Lower lobe of right lung (tissue), 2 donors: ENCODE data around the gene PPP1R7. TPM values are rescaled to one million over a fixed set of nuclear protein-coding genes. Genes with fewer than 3 reads are reported as not detected.
A peak's percentile ranks its signal among the peaks of the same experiment; 100 is the strongest.

Experiments
- ATAC-seq, 2 donors: fragments of 200-7000 bp; cut with Tn5 transposase; one replicate each; pipeline ENCODE4 v1.9.1; 2020 to 2022; ENCODE audit warnings: mild to moderate bottlenecking in 2 of 2, moderate library complexity in 2 of 2
- DNase-seq: peaks from one replicate; pipeline ENCODE4 v3.0.0-alpha.2; 2020
- H3K27ac ChIP-seq: fragments of 200-600 bp; one replicate; pipeline ENCODE4 v1.8.0; 2022
- H3K27me3 ChIP-seq: fragments of 200-600 bp; one replicate; pipeline ENCODE4 v1.8.0; 2022; ENCODE audit warnings: low read depth
- H3K36me3 ChIP-seq: fragments of 200-600 bp; one replicate; pipeline ENCODE4 v1.8.0; 2022; ENCODE audit warnings: mild to moderate bottlenecking
- H3K4me1 ChIP-seq: fragments of 200-600 bp; one replicate; pipeline ENCODE4 v1.8.0; 2022
- H3K4me3 ChIP-seq: fragments of 200-600 bp; one replicate; pipeline ENCODE4 v1.8.0; 2022; ENCODE audit warnings: mild to moderate bottlenecking
- H3K9me3 ChIP-seq: fragments of 200-600 bp; one replicate; pipeline ENCODE4 v1.8.0; 2022
- intact Hi-C: fragments of 100-400 bp; cut with DNase I; formaldehyde crosslinking; loops from one replicate; pipeline ENCODE4 v1.11.0; 2022
- total RNA-seq: library from RNA; stranded (reverse); fragmentation: NEBNext Ultra II Directional; extraction: Animal tissue kit (Norgen Biotek cat#: 25700); gene quantifications from one replicate; pipeline ENCODE4 v1.2.1, GENCODE V29; 2021
- TF ChIP-seq, protein P1 (sequence below): fragments of 200-600 bp; IDR thresholded peaks from one replicate; pipeline ENCODE4 v1.8.0; 2022; ENCODE audit warnings: antibody characterized with exemption, mild to moderate bottlenecking
- donor health status: DM: no; HTN: yes; CAD: no; lungs with severe emphysema.

PPP1R7 gene
- total RNA-seq, 1 donor from 2014 or later: 58.9 TPM

DNA sequence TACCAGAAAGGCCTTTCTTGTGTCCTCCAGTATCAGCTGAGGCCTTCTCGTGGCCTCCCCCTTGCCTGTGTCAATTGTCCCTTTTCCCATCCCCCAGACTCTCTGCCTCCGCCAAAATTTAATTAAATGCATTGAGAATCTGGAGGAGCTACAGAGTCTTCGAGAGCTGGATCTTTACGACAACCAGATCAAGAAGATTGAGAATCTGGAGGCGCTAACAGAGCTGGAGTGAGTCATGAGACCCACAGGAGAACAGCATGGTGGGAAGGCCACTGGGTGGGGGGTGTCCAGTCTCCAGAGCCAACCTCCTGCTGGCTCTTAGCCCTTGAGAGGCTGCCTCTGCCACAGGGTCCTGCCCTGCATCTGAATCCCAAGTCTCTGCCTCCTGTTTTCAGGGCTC lies 8.8 kb downstream of the PPP1R7 start:
- Histone ChIP-seq H3K4me3 (no peak overlapping the region), H3K9me3 (no peaks in the 10 kb centered on the region), H3K36me3 (peaks cover 74% of the 10 kb centered on the region), H3K27ac (no peak overlapping the region), H3K4me1 (peaks cover 13% of the 10 kb centered on the region), H3K27me3 (no peaks in the 10 kb centered on the region)
- DNase-seq: no peak
- no peak for ATAC-seq
- intact Hi-C loops: no loop called here
- TF ChIP-seq, protein P1, sequence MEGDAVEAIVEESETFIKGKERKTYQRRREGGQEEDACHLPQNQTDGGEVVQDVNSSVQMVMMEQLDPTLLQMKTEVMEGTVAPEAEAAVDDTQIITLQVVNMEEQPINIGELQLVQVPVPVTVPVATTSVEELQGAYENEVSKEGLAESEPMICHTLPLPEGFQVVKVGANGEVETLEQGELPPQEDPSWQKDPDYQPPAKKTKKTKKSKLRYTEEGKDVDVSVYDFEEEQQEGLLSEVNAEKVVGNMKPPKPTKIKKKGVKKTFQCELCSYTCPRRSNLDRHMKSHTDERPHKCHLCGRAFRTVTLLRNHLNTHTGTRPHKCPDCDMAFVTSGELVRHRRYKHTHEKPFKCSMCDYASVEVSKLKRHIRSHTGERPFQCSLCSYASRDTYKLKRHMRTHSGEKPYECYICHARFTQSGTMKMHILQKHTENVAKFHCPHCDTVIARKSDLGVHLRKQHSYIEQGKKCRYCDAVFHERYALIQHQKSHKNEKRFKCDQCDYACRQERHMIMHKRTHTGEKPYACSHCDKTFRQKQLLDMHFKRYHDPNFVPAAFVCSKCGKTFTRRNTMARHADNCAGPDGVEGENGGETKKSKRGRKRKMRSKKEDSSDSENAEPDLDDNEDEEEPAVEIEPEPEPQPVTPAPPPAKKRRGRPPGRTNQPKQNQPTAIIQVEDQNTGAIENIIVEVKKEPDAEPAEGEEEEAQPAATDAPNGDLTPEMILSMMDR: no peak

DNA sequence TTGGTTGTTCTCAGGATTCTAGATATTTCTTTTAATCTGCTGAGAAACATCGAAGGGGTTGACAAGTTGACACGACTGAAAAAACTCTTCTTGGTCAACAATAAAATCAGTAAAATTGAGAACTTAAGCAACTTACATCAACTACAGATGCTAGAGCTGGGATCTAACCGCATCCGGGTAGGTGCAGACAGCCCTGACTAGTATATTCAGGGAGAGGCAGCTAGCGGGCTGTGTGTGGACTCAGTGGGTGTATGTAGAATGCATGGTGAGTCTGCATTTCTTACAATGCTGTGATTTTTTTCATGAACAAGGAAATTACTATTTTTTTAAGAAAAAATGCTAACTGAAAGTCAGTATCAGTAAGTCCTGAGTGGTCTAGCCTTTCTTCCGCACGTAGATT lies 10.1 kb downstream of the PPP1R7 start:
- Histone ChIP-seq H3K27ac (no peak overlapping the region), H3K27me3 (no peaks in the 10 kb centered on the region), H3K9me3 (no peaks in the 10 kb centered on the region), H3K4me1 (peaks cover 13% of the 10 kb centered on the region), H3K36me3 (peaks cover 74% of the 10 kb centered on the region), H3K4me3 (no peak overlapping the region)
- DNase-seq (no peak), ATAC-seq (no peak)
- TF ChIP-seq, protein P1: no peak
- intact Hi-C loops: no loop called here

DNA sequence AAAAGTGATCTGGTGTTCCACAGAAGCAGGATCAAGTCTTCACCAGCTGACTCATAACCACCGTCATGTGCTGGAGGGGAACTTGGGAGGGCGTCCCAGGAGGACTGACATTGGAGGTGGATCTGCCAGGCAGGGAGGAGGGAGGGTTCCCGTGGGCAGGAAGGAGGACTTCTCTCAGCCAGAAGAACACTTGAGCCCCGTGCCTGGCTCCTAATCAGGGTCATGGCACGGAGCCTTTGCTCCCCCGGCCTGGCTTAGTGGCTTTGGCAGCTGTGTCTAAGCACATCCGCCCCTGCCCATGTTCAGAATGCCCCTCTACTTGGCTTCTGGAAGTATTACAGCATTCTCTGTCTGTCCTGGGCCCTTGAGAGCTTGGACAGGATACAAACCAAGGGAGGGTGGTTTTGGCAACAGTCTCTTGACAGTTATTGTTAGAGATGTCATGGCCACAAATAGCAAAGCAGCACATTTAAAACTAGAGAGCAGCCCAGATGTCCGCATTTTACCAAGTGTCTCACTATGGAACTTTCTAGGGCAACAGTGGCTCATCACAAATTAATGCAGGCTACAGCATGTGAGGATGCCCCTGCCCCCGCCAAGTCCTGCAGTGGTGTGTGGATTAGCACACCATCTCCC lies 11.5 kb downstream of the PPP1R7 start:
- H3K4me3 ChIP-seq: no peak overlapping the region
- H3K4me1 ChIP-seq: peaks cover 13% of the 10 kb centered on the region
- peak; percentile 55 for DNase-seq
- H3K27ac ChIP-seq: peak overlapping the region; percentile 53
- H3K36me3 ChIP-seq: peaks cover 81% of the 10 kb centered on the region
- no peaks in the 10 kb centered on the region for H3K27me3 ChIP-seq
- intact Hi-C loops: no loop called here
- H3K9me3 ChIP-seq: no peaks in the 10 kb centered on the region
- TF ChIP-seq, protein P1: no peak
- ATAC-seq: peak; percentile 80 to 81

DNA sequence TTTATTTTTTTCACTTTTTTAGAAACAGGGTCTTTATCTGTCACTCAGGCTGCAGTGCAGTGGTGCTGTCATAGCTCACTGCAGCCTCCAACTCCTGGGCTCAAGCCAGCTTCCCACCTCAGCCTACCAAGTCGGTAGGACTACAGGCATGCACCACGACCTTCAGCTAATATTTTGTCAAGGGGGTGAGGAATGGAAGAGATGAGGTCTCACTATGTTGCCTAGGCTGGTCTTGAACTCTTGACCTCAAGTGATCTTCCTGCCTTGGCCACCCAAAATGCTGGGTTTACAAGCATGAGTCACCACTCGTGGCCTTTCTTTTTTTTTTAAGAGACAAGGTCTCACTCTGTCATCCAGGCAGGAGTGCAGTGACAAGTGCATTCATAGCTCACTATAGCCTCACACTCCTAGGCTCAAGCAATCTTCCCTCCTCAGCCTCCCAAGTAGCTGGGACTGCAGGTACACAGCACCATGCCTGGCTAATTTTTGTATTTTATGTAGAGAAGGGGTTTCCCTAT lies 13.4 kb downstream of the PPP1R7 start:
- Histone ChIP-seq H3K9me3 (no peaks in the 10 kb centered on the region), H3K27ac (no peak overlapping the region), H3K4me1 (peaks cover 6% of the 10 kb centered on the region), H3K36me3 (peaks cover 83% of the 10 kb centered on the region), H3K4me3 (no peak overlapping the region), H3K27me3 (no peaks in the 10 kb centered on the region)
- ATAC-seq: no peak
- TF ChIP-seq, protein P1: no peak
- no peak for DNase-seq
- intact Hi-C loops: no loop called here

DNA sequence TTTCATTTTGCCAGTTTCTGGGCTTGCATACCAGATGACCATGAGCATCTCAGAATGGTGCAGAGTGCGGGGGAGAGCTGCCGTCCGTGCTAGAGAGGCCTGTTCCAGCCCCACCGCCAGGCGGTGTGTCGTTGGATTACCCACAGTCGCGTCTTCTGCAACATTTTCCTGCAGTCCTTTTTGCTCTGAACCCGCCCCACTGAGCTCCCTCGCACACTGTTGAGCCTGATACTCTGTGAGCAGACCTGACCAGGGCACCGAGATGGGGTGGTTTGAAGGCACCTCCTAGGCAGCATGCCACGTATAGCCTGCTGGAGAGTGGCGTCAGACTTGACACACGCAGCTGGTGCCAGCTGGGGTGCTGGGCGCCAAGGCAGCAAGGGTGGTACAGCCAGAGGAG lies 18.1 kb downstream of the PPP1R7 start:
- no peak overlapping the region for H3K4me3 ChIP-seq
- H3K27ac ChIP-seq: no peak overlapping the region
- H3K36me3 ChIP-seq: peaks cover 84% of the 10 kb centered on the region
- DNase-seq (no peak), ATAC-seq (no peak)
- intact Hi-C loops: no loop called here
- peaks cover 16% of the 10 kb centered on the region for H3K9me3 ChIP-seq
- TF ChIP-seq, protein P1: no peak
- H3K27me3 ChIP-seq: no peaks in the 10 kb centered on the region
- no peaks in the 10 kb centered on the region for H3K4me1 ChIP-seq
